ENCODE data around the gene KLHL36. TPM values are rescaled to one million over a fixed set of nuclear protein-coding genes. Genes with fewer than 3 reads are reported as not detected.

Gene KLHL36
- total and polyA plus RNA-seq, 9 of the 15 experiments (the other 6 are each of a cell fraction or from before 2014, with no cell fraction given) = 2.1 to 51.2 (median 18.5) TPM

DNA sequence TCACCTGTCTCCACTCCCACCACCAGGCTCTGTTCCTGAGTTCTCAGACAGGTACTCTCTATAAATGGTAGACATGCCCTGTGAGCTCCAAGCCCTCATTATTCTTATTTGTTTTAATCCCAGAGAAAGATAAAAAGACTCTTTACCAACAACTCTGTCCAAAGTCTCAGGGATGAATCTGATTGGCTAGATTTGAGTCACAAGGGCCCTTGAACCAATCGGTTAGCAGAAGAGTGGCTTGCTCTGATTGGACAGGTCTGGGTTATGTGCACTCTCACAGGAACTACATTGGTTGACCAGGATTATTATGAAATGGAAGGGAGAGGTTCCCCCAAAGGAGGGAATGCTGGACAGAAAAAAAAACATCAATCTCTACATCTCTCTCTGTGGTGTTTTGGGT is 37.9 kb upstream of the KLHL36 start (continued):
- TF ChIP-seq, protein P1, sequence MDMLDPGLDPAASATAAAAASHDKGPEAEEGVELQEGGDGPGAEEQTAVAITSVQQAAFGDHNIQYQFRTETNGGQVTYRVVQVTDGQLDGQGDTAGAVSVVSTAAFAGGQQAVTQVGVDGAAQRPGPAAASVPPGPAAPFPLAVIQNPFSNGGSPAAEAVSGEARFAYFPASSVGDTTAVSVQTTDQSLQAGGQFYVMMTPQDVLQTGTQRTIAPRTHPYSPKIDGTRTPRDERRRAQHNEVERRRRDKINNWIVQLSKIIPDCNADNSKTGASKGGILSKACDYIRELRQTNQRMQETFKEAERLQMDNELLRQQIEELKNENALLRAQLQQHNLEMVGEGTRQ (CRISPR knock-in tag; IDR thresholded peaks at IDR 0.05) = peak; percentile 68
- TF ChIP-seq HDAC6 (IDR thresholded peaks at IDR 0.05; ENCODE audit: low read depth, low read length) (no peak), ZNF24 (IDR thresholded peaks at IDR 0.05) (no peak), RBM15 (IDR thresholded peaks at IDR 0.05; ENCODE audit: insufficient read depth, low read length) (no peak)
- TF ChIP-seq, protein P2, sequence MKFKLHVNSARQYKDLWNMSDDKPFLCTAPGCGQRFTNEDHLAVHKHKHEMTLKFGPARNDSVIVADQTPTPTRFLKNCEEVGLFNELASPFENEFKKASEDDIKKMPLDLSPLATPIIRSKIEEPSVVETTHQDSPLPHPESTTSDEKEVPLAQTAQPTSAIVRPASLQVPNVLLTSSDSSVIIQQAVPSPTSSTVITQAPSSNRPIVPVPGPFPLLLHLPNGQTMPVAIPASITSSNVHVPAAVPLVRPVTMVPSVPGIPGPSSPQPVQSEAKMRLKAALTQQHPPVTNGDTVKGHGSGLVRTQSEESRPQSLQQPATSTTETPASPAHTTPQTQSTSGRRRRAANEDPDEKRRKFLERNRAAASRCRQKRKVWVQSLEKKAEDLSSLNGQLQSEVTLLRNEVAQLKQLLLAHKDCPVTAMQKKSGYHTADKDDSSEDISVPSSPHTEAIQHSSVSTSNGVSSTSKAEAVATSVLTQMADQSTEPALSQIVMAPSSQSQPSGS (CRISPR knock-in tag; IDR thresholded peaks at IDR 0.05) = no peak
- TF ChIP-seq, protein P3, sequence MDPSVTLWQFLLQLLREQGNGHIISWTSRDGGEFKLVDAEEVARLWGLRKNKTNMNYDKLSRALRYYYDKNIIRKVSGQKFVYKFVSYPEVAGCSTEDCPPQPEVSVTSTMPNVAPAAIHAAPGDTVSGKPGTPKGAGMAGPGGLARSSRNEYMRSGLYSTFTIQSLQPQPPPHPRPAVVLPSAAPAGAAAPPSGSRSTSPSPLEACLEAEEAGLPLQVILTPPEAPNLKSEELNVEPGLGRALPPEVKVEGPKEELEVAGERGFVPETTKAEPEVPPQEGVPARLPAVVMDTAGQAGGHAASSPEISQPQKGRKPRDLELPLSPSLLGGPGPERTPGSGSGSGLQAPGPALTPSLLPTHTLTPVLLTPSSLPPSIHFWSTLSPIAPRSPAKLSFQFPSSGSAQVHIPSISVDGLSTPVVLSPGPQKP (CRISPR knock-in tag; IDR thresholded peaks at IDR 0.05) = no peak

DNA sequence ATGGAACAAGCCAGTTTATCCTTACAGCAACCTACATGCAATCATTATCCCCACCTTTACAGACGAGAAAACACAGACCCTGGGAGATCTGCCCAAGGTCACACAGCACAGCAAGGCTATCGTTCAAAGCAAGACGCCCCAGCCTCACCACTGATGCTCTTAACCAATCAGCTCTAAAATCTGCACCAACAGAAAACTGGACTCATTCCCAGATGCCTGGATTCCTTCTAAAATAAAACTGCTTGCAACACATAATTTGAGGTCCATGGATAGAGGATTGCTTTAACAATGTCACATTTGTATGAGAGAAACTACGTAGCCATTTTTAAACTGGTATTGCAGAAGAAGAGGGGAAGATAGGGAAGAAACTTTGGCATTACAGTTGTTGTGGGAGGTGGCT is 37.3 kb upstream of the KLHL36 start:
- 59% methylated on average over 4 of the region's 4 CpGs for WGBS (ENCODE audit: insufficient coverage, low coverage, missing lambda C conversion rate)
- peaks cover 25 to 27% of the 10 kb centered on the region in 2 experiments for H3K4me1 ChIP-seq (replicated peaks in 1 of 2; ENCODE audit: control insufficient read depth in 2 of 2, insufficient read depth in 2 of 2, low read length in 2 of 2)
- no peak overlapping the region for H3K4me3 ChIP-seq
- H3K4me2 ChIP-seq (ENCODE audit: insufficient read depth, low read length) = no peak overlapping the region
- H4K20me1 ChIP-seq (replicated peaks; ENCODE audit: control insufficient read depth, insufficient read depth, low read length) = no peaks in the 10 kb centered on the region; the same call in 1 of the 2 replicates
- no peak overlapping the region for H3K9ac ChIP-seq (ENCODE audit: insufficient read depth in 1 of 2, low read depth in 2 of 2, low read length in 2 of 2)
- H3K79me2 ChIP-seq (ENCODE audit: control insufficient read depth, insufficient read depth, low read length) = peaks cover 75% of the 10 kb centered on the region
- DNase-seq (ENCODE audit: extremely low read depth in 1 of 4, low spot score in 3 of 4) (no peak), ATAC-seq (no peak), FAIRE-seq (no peak)
- POLR2A ChIA-PET = no interaction called here
- in situ Hi-C loops (cut with MboI) = no loop called here
- H3K27me3 ChIP-seq (ENCODE audit: control insufficient read depth in 2 of 2, insufficient read depth in 2 of 2, low read length in 2 of 2) = no peaks in the 10 kb centered on the region
- intact Hi-C loops (cut with micrococcal nuclease) = no loop called here
- H3K36me3 ChIP-seq (ENCODE audit: control insufficient read depth, insufficient read depth, low read length) = peaks cover 48% of the 10 kb centered on the region
- CTCF ChIA-PET (ENCODE audit: low intra/inter-chr PET ratio) = no interaction called here
- no TSS peak for BruUV-seq (replicated peaks)
- TF ChIP-seq CBFB (CRISPR knock-in tag; IDR thresholded peaks at IDR 0.05) (no peak), U2AF1 (optimal IDR thresholded peaks at IDR 0.05; ENCODE audit: low read depth, low read length) (no peak), HNRNPL (IDR thresholded peaks at IDR 0.05; ENCODE audit: low read depth, low read length) (no peak), MCM7 (IDR thresholded peaks at IDR 0.05) (no peak), PCBP1 (IDR thresholded peaks at IDR 0.05; ENCODE audit: low read depth, low read length, poor library complexity, severe bottlenecking) (no peak)
- TF ChIP-seq, protein P4, sequence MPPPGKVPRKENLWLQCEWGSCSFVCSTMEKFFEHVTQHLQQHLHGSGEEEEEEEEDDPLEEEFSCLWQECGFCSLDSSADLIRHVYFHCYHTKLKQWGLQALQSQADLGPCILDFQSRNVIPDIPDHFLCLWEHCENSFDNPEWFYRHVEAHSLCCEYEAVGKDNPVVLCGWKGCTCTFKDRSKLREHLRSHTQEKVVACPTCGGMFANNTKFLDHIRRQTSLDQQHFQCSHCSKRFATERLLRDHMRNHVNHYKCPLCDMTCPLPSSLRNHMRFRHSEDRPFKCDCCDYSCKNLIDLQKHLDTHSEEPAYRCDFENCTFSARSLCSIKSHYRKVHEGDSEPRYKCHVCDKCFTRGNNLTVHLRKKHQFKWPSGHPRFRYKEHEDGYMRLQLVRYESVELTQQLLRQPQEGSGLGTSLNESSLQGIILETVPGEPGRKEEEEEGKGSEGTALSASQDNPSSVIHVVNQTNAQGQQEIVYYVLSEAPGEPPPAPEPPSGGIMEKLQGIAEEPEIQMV (tag; conservative IDR thresholded peaks at IDR 0.05; ENCODE audit: low read depth) = no peak
- TF ChIP-seq, protein P5, sequence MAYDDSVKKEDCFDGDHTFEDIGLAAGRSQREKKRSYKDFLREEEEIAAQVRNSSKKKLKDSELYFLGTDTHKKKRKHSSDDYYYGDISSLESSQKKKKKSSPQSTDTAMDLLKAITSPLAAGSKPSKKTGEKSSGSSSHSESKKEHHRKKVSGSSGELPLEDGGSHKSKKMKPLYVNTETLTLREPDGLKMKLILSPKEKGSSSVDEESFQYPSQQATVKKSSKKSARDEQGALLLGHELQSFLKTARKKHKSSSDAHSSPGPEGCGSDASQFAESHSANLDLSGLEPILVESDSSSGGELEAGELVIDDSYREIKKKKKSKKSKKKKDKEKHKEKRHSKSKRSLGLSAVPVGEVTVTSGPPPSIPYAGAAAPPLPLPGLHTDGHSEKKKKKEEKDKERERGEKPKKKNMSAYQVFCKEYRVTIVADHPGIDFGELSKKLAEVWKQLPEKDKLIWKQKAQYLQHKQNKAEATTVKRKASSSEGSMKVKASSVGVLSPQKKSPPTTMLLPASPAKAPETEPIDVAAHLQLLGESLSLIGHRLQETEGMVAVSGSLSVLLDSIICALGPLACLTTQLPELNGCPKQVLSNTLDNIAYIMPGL (CRISPR knock-in tag; IDR thresholded peaks at IDR 0.05) = no peak
- no peaks in the 10 kb centered on the region for H3K9me1 ChIP-seq (ENCODE audit: control insufficient read depth, insufficient read depth, low read length)
- no peak overlapping the region for H3K27ac ChIP-seq (ENCODE audit: extremely low read depth, low read depth, low read length)
- H3K9me3 ChIP-seq (replicated peaks; ENCODE audit: control insufficient read depth, insufficient read depth, low read depth, low read length) = peaks cover 3% of the 10 kb centered on the region
- H2AFZ ChIP-seq (ENCODE audit: low read depth, low read length) = no peak overlapping the region
